NCI-H526 (cell line): ENCODE data around the gene DOCK7.
"Not testable (repeated sequence)": the region's sequence is repeated elsewhere in the genome, so short reads cannot be mapped to it uniquely, and the experiment has no call there.

Experiments used
- DNase-seq, 2 experiments: peaks; one replicate each; lab custom pipeline; 2025; lab: John Stamatoyannopoulos, UW

Gene DOCK7, protein sequence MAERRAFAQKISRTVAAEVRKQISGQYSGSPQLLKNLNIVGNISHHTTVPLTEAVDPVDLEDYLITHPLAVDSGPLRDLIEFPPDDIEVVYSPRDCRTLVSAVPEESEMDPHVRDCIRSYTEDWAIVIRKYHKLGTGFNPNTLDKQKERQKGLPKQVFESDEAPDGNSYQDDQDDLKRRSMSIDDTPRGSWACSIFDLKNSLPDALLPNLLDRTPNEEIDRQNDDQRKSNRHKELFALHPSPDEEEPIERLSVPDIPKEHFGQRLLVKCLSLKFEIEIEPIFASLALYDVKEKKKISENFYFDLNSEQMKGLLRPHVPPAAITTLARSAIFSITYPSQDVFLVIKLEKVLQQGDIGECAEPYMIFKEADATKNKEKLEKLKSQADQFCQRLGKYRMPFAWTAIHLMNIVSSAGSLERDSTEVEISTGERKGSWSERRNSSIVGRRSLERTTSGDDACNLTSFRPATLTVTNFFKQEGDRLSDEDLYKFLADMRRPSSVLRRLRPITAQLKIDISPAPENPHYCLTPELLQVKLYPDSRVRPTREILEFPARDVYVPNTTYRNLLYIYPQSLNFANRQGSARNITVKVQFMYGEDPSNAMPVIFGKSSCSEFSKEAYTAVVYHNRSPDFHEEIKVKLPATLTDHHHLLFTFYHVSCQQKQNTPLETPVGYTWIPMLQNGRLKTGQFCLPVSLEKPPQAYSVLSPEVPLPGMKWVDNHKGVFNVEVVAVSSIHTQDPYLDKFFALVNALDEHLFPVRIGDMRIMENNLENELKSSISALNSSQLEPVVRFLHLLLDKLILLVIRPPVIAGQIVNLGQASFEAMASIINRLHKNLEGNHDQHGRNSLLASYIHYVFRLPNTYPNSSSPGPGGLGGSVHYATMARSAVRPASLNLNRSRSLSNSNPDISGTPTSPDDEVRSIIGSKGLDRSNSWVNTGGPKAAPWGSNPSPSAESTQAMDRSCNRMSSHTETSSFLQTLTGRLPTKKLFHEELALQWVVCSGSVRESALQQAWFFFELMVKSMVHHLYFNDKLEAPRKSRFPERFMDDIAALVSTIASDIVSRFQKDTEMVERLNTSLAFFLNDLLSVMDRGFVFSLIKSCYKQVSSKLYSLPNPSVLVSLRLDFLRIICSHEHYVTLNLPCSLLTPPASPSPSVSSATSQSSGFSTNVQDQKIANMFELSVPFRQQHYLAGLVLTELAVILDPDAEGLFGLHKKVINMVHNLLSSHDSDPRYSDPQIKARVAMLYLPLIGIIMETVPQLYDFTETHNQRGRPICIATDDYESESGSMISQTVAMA (N-terminal part only)

DNA sequence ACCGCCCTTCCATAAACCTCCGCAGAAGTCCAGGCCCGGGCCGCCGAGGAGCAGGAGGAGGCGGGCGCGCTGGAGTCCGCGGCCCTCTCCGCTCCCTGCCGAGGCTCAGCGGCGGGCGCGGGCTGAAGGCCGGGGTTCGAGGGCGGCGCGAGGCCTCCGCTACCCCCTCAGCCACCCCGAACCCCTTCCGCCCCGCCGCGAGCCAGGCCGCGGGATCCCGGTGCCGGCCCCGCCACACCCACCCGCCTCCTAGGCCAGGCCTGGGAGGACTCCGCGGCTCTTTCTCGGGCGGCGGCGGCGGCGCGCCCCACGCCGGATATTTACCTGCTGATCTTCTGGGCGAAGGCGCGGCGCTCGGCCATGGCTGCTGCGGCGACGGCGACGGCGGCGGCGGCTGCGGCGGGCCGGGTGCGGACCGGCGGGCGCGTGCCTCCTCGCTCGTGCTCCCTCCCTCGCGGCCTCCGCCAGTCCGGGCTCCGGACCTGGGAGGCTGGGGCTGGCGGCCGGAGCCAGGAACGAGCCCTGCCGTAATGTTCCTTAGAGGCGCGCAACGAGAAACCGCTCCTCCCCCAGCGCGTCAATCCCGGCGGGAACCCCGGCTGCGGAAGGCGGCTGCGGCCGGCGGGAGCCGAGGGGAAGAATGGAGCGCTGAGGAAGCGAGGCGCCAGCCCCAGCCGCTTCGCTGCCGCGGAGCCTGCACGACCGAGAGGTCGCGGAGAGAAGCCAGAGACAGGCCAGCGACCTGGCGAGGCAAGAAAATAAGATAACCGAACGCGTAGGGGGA lies at the start of gene DOCK7:
TSS of gene DOCK7 (minus strand) at position 484 of the 784 bp plus-strand sequence. CDS start at position 362, 122 bp downstream.
- peak; percentile 59 to 92 for DNase-seq

DNA sequence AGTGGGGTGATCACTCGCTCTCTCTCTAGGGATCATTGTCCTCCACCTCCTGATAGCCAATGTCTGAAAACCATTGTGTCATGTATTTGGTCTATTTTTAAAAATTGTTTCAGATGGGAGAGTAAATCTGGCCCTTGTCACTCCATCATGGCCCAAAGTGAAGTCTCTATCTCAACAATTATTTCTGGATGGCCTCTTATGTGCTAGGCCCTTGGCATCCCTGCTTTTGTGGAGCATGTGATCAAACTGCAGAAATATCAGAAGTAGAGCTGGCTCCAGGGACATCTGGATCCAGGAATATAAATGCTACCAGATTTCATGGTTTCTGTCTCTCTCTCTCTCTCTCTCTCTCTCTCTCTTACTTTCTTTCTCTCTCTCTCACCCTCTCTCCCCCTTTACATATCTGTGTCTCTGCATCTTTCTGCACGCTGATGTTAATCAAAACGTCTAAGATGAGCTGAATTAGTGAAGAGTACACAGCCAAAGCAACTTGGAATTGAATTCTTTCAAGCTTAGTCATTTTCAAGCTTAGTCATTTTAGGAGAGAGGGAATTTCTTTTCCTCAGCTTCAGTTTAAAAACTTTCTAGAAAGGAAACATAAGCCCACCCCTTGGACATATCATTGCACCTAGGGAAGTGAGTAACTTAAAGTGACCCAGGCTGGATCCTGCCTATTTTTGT lies 47.4 kb upstream of the DOCK7 start:
- no peak for DNase-seq

DNA sequence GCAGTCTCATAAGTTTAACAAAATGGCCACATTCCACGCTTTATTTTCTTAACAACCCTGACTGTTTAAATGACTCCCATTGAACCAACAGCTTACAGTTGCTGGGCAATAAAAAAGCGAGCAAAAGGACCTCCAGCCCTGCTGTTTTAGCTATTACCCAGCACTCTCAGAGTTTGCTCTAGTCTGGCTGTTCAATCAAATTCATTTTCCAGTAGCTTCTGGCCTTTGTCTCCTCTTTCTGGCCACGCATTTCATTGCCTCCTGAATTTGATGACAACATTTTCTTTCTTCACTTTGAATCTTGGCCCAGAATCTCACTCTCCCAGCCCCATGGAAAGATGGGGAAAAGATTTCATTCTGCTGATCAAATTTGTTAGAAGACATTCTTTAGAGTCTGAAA lies 44.1 kb upstream of the DOCK7 start:
- no peak for DNase-seq

DNA sequence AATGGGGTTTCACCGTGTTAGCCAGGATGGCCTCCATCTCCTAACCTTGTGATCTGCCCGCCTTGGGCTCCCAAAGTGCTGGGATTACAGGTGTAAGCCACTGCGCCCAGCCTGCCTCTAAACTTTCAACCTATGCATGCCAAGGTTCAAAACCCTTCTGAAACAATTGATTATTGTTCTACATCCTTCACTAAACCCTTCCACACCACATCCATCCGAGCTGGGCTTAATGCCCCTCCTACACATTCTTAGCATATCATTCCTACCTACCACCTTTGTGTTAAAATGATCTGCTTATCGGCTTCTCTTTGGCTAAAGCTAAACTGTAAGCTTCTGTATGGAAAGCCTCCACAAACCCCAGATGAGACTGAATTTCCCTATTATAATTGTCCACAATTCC lies 40.8 kb upstream of the DOCK7 start:
- no peak for DNase-seq

DNA sequence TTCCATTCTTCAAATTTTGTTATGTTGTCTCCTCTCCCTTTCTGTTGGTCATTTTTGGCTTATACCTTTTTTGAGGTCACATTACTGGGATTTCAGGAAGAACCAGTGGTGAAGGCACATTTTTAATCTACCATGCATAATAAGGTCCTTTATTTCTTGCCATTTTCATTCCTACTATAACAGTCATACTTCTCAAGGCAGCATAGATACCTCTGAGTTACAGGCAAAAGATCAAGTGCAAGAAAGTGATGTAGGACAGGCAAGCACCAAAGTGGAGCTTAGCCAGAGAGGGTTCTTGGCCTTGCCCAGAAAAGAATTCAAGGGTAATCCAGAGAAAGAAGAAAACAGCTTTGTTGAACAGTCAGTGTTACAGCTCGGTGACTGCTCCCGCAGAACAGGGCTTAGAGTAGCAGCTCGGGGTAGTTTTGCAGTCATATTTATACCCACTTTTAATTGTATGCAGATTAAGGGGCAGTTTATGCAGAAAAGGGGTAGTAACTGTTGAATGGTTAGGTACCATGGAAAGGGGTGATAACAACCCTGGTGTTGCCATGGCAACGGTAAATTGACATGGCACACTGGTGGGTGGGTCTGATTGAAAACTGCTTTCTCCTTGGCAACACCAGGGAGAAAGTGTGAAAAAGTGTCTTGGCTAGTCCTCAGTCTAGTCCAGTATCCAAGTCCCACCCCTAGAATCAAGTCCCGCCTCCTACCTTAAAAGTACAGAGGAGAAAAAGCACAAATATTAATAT lies 39.6 kb upstream of the DOCK7 start:
- DNase-seq: no peak

DNA sequence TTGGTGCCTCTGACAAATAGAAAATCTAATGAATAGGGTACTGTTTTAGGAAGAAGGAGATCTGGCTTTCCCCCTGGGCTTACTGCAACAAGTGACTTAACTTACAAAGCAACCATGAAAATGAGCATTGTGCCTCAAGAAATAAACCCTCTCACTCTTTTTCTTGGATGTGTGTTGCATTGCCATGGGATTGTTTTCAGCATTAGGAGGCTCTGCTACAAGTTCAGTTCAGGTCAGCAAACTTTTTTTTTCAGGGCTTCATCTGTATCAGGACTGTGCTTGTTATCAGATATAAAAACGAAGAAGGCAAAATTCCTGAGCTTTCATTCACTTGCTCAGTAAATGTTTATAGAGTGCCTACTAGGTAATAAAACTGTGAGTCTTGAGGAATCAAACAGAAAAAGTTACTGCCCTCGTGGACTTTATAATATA lies 37.8 kb upstream of the DOCK7 start:
- no peak for DNase-seq

DNA sequence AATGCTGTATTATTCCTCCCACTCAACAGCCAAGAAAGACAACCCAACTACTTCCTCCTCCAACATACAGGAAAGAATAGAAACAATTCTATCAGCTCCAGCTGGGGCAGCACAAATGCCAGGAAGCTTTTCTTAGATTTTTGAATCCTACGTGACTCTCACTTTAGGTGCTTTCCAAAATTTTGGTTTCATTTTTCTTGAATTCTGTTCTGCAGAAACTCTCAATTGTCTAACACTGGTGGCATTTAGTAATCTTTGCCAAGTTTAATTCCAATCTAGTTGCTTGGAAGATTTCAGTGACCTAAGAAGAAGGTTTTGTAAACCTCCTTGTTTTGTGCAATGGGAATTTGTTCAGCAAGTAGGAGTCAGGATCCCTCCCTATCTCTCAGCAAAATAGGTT lies 37.1 kb upstream of the DOCK7 start:
- DNase-seq: no peak

DNA sequence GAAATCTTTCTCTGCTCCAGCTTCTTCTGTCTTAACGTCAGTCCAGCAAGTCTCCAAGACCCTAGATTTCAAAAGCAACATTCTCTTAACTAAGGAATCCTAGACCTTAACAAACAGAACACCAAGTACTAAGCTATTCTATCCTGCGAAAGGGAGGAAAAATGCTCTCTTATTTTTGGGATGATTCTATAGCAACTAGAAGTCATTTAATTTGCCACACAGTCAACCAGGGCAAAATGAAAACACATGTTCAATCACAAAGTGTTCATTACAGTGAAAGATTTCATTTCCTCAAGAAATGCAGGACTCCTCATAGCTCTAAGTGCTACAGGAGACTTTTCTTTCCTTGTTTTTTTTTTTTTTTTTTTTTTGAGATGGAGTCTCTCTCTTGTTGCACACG lies 36.2 kb upstream of the DOCK7 start:
- DNase-seq: no peak

DNA sequence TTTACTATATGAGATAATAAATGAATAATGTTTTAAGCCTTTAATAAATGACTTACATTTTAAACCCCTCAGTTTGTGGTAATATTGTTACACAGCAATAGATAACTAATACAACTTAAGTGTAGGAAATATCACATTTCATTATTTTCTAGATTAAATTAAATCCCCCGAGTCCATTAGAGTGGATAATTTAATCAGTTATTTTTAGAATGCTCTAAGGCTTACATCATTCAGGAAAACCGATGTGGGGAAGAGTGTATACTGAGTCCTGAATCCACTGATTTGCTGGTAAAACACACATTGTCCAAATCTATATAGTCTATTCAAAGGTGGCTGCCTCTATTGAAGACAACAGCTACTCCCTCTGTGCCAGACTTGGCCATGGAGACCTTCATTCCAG lies 35.7 kb upstream of the DOCK7 start:
- no peak for DNase-seq

DNA sequence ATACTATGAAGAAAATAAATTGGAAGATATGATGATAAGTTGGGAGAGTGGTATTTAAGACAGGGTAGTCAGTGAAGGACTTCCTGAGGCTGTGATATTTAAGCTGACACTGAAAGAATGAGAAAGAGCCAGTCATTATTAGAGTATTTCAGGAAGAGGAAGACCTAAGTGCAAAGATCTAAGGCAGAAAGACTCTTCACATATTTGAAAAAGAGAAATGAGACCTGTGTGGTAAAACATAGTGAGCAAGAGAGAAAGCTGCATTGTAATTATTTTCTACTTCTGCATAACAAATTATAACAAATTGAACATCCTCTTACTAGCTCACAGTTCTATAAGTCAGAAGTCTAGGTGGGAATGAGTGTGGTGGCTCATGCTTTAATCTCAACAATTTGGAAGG lies 34.6 kb upstream of the DOCK7 start:
- no peak for DNase-seq

DNA sequence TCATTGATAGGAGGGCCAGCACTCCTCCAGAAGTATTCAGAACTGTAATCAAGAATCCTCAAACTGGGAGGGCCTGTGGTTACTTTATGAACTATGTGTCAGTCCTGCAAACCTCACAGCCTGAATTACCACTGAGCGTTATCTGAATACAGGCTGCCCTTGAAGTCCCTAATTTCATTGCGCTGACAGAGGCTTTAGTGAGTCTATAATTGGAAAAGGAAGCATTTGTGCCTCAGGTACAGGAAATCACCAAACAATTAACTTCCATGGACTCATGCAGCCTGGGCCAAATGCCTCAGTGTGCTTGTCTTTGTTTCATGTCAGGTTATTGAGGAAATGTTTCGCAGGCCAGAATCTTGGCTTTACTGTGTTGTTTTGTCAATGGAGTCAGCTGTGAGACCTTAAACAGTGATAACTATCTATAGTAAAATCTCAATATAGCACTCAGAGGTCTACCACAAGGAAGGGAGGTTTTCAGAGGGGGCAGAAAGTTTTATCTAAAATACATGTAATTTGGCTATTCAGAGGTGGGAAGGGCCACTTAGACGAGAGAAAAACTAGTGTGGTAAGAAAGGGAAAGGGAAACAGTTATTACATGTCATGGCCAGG lies 32.9 kb upstream of the DOCK7 start:
- DNase-seq: no peak

DNA sequence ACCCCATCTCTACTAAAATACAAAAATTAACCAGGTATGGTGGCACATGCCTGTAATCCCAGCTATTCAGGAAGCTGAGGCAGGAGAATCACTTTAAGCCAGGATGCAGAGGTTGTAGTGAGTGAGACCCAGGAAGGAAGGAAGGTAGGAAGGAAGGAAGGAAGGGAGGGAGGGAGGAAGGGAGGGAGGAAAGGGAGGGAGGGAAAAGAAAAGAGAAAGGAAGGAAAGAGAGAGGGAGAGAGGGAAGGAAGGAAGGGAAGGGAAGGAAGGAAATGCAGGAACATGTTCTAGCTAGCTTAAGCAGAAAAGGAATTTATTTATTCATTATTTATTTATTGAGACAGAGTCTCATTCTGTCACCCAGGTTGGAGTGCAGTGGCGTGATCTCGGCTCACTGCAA lies 30.2 kb upstream of the DOCK7 start:
- DNase-seq: not testable (repeated sequence)

DNA sequence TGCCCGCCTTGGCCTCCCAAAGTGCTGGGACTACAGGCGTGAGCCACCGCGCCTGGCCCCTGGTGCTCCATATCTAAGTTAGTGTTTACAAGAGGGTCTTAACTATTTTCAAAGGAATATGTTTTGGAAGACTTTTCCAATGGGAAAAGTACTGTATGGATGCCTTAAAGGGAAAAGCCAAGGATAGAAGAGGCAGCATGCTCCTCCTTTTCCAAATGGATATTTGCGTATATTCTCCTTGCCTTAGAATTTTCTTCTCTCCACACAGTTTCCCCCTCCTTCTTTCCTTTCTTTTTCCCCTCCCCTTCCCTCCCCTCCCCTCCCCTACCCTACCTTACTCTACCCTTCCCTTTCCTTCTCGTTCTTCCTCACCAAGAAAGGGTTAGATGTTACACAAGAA lies 29.3 kb upstream of the DOCK7 start:
- no peak for DNase-seq

DNA sequence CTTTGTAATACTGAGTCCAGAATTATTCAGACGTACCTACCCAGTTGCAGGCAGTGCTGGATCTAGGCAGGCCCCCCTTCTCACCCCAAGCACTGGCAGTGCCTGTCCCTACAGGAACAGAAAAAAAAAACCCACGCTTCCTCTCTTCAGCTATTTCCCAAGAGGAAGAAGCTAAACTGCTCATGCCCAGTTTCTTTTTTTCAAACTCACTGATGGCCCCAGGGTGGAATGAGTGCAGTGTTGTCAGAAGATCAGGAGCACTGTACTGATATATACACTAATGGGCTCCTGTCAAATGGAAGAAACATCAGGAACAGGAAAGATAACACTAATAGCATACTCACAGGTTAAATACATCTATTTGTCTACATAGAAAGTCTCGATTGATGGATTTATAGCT lies 28.2 kb upstream of the DOCK7 start:
- no peak for DNase-seq

DNA sequence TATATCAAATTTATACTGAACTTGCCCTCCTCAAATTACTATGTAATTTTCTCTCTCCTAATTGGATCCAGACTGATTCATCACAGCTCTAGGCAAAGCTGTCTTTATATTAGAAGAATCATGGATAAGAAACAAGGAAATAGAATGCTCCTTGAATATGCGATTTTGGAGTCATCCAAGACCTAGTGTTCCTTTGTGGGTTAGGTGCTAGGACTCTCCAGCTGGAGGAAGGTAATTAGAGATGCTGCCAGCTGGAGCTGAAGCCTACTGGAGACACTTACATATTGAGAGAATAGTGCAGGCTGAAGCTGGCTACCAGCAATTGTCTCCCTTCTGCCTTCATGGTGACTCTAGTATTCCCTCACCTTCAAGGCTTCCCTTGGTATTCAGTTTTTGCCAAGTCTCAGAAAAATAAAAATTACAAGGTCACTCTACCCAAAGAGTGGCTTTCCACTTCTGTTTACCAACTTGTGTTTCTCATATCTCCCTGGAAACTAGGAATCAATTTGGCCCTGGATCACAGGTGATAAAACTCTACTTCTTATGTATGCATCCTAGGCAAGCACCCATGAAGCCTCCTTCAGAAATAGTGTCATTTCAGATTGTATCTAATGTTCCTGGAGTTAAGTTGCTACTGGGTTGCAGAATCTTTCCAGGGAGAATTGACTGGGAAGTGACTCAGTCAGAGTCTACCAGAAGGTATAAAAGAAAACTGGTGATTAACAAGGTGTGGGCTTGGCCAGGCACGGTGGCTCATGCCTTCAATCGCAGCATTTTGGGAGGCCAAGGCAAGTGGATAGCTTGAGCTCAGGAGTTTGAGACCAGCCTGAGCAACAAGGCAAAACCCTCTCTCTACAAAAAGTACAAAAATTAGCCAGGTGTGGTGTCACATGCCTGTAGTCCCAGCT lies 24.4 kb upstream of the DOCK7 start:
- DNase-seq: no peak

DNA sequence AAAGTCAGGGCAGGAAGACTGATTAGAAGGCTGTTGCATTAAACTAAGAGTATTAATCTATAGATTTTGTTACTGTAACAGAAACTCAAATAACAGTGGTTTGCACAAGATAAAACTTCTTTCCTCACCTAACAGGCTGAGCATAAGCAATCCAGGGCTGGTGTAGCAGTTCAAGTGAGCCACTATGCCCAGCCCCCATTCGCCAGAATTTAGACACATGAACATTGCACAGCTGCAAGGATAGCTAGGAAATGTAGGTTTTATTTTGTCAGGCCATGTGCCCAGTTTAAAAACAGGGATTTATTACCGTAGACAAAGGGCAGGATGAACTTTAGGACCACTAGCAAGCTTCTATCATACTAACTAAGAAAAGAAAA lies 19.5 kb upstream of the DOCK7 start:
- no peak for DNase-seq

DNA sequence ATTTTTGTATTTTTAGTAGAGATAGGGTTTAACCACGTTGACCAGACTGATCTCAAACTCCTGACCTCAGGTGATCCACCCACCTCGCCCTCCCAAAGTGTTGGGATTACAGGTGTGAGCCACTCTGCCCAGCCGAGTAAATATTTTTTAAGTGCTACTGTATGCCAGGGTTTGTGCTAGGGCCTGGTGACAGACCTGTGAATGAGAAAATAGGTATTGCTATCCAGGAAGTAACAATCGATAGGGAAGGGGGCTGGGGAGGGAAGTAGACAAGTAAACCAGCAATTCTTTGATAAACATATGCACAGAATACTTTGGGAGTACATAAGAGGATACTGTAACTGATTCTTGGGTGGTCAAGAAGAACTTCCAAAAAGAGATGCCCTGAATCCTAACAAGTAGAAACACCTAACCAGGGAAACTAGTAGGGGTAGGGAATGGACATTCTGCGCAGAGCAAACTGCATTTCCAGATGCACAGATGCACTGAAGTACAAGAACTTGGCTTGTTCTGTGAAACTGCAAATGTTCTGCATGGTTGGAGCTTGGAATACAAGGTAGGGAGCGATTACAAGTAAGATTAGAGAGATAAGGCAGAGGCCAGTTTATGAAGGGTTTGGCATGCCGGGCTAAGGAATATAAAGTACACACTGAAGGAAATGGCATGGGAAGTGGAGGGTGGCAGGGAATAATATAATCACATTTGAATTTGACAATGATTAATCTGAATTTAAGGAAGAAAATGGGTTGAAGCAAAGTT lies 19.0 kb upstream of the DOCK7 start:
- DNase-seq: peak in 1 of 2 experiments; percentile 30

DNA sequence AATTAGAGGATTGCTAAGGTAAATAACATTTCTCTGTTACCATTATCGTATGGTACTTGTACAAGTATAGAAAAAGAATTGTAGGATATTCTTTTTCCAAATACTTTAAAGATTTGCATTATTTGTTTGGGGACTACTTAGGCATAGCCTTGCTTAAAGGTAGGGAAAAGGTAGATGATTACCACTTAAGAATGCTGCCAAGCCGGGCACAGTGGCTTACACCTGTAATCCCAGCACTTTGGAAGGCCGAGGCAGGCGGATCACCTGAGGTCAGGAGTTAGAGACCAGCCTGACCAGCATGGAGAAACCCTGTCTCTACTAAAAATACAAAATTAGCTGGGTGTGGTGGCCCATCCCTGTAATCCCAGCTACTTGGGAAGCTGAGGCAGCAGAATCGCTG lies 10.0 kb upstream of the DOCK7 start:
- DNase-seq: not testable (repeated sequence)
